HG03575 (cell line): Measurements from ENCODE around the gene SLC23A3.

Source experiments
- ATAC-seq: cut with Tn5 transposase; IDR thresholded peaks from one replicate; pipeline ENCODE4 v1.9.1; 2021; ENCODE audit not compliant: unreplicated experiment, insufficient number of reproducible peaks, low FRiP score; ENCODE audit errors: extremely low read depth

The SLC23A3 gene

GRCh38 chr2:219177552-219178376, 7.9 kb upstream of the SLC23A3 start, which contains the start of gene RETREG2:
Gene RETREG2, plus strand, starts transcription at chr2:219178275. Its CDS starts 78 bp downstream, at chr2:219178353.
- no peak for ATAC-seq

- ATAC-seq = no peak
Measured at GRCh38 chr2:219176818-219177551, 7.2 kb upstream of the SLC23A3 start, which contains the start of gene CNPPD1. Gene CNPPD1, minus strand, starts transcription at chr2:219176925. Its CDS starts 97 bp downstream, at chr2:219176828.

GRCh38 chr2:219175928-219176817, 6.3 kb upstream of the SLC23A3 start:
- no peak for ATAC-seq

GRCh38 chr2:219175486-219175885, 5.7 kb upstream of the SLC23A3 start:
- no peak for ATAC-seq

GRCh38 chr2:219174801-219175200, 5.0 kb upstream of the SLC23A3 start:
- ATAC-seq = no peak

GRCh38 chr2:219174146-219174545, 4.3 kb upstream of the SLC23A3 start:
- no peak for ATAC-seq

GRCh38 chr2:219173176-219173575, 3.3 kb upstream of the SLC23A3 start:
- ATAC-seq = no peak

- ATAC-seq = no peak
Measured at GRCh38 chr2:219172231-219173154, 2.7 kb upstream of the SLC23A3 start.

- ATAC-seq = no peak
Measured at GRCh38 chr2:219171231-219171651, 1.4 kb upstream of the SLC23A3 start.

- no peak for ATAC-seq
Measured at GRCh38 chr2:219168932-219169331, 897 bp downstream of the SLC23A3 start.

GRCh38 chr2:219168526-219168925, 1.3 kb downstream of the SLC23A3 start:
- no peak for ATAC-seq

- no peak for ATAC-seq
Measured at GRCh38 chr2:219167997-219168396, 1.8 kb downstream of the SLC23A3 start.

GRCh38 chr2:219165058-219165911, 4.5 kb downstream of the SLC23A3 start:
- ATAC-seq = no peak

- no peak for ATAC-seq
Measured at GRCh38 chr2:219163156-219163555, 6.7 kb downstream of the SLC23A3 start.

- ATAC-seq = no peak
Measured at GRCh38 chr2:219161097-219161496, 8.7 kb downstream of the SLC23A3 start.

GRCh38 chr2:219160186-219161017, 9.4 kb downstream of the SLC23A3 start, which contains the start of gene NHEJ1:
Gene NHEJ1, minus strand, starts transcription at chr2:219160815. Its CDS starts 2,453 bp downstream, at chr2:219158362.
- peak; percentile 47 for ATAC-seq
